GM19099 (cell line): Measurements from ENCODE around the gene RAD51B.

Source experiments
- POLR2A ChIP-seq: IDR thresholded peaks from 3 replicates; pipeline ENCODE4 v1.6.1; 2011; ENCODE audit warnings: low read depth; ENCODE audit not compliant: insufficient read length; ENCODE audit errors: extremely low read depth

The RAD51B gene

DNA sequence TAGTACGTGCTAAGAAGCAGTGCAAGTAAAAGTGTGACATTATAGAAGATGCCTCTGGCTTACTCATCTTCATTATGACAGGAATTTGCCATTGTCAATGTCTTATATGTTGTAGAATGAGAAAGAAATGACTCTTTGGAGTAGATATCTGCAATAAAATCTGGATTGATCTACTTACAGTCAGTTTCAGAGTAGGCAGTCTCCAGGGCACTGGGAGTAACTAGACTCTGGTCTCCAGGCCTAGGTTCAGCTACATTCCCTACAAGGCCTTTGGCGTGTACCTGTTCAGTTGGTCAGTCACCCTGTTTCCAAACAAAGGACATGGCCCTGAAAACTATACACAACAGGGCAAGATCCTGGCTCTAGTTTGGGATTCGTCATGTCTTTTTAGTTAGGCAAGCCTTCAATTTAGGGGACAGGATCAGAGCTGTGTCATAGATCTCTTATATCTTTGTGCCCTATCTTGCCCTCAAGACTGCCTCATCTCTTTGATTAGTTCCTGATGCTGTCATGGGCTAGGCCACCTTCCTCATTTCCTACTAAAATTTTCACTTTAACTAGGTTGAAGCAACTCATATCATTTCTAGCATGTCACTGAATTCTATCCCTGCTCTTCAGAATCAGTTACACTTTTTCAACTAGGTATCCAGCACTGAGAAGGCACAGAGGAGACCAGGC, 410.0 kb downstream of the RAD51B start:
- no peak for TF ChIP-seq POLR2A

DNA sequence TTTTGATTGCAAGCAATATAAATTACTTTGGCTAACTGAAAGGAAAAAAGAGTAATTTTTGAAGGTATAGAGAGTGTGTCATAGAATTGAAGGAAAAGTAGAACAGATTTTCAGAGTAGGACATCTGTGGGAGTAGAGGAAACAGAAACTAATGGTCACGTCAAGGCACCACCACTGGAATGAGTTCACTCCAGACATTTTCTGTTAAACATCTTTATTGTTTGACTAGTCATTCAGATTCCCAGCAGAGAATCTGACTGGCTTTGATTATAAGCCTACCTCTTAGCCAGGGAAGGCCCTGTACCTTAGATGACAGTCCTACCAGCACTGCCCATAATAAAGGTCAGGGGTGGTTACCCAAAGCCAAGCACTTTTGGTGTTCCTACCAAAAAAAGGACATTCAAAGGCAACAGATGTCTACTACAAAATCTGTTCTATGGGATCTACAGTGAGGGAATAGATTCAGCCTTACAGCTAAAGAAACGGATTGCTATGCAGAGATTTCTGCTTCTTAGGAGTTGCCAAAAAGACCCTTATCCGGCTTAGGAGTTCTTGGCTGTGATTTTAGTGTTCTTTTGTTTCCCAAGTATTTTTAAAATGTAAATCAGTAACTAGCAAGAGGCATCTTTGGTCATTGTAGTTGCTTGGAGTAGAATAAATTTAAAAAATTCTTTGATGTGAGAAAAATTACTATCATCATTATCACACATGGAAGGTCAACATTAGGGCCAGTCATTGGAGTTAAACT, 410.8 kb downstream of the RAD51B start:
- TF ChIP-seq POLR2A: no peak

GRCh38 chr14:68230950-68231717, 411.6 kb downstream of the RAD51B start:
- no peak for TF ChIP-seq POLR2A

GRCh38 chr14:68231898-68232297, 412.3 kb downstream of the RAD51B start:
- TF ChIP-seq POLR2A: no peak

- TF ChIP-seq POLR2A: no peak
Observed at GRCh38 chr14:68232300-68233055, 412.9 kb downstream of the RAD51B start.

DNA sequence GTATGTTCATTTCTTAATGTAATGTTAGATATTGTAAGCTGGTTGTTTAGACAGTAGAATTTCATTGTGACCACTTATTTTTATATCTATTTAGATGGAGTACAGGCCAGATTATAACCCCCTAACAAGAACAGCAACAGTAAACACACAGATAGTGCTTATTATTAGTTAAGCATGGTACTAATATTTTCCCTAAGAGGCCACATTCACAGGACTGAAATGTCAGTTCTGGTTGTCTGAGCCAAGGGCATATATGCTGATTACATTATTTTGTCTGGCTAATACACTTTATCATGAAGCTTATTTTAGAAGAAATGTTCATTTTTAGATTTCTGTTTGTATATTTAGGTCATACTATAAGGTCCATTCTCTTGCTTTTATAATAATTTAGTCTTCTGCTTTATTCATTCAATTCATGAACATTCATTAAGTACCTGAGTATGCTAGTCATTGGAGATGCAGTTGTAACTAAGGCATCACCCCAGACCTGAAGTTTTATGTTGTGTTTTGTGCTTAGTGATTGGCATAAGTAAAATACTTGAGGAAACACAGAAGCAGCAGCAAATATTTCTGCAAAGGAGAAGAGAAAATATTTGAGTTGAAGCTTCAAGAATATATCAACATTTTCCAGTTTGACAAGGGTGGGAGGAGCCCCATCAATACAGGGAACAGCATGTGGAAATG, 413.7 kb downstream of the RAD51B start:
- TF ChIP-seq POLR2A: no peak

GRCh38 chr14:68234101-68234905, 414.7 kb downstream of the RAD51B start:
- TF ChIP-seq POLR2A: no peak

GRCh38 chr14:68235011-68235410, 415.4 kb downstream of the RAD51B start:
- no peak for TF ChIP-seq POLR2A

DNA sequence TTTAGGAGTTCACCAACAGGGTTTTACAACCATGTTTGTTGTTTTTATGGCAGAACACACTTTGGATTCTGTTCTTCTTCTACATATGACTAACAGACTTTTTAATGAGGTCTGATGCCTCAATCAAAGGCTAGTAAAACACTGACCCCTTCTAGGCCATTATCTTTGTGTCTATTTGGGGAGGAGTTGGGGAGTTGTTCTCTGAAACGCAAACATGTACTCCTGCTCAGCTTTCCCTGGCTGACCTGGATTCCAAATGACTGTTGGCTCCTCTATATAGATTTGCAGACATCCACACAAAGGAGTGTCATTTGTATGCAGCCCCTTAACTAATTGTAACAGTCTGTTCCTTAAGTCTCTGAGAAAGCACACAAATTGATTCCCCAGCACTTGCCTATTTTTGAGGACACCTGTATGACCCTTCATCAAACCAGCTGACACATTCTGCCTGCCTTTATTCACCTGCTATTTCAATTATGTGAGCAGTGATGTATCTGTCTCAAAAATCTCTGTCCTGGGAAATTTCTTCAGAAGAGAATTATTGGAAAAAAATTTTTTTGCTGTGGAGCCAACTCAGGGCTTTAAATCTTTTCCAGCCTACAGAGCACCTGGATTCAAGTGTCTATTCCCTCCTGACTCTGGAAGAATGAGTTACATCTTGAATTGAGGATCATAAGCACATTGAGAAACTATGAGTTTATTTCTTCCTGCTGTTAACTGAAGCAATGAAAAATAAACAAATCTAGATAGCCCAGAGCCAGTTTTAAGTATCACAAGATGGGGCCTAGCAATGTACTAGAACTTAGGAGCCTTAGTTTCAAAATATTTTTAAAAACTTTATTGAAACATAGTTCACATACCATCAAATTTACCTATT, 417.2 kb downstream of the RAD51B start:
- no peak for TF ChIP-seq POLR2A

GRCh38 chr14:68238551-68238950, 419.0 kb downstream of the RAD51B start:
- no peak for TF ChIP-seq POLR2A

- TF ChIP-seq POLR2A: no peak
Observed at GRCh38 chr14:68238976-68239375, 419.4 kb downstream of the RAD51B start.

DNA sequence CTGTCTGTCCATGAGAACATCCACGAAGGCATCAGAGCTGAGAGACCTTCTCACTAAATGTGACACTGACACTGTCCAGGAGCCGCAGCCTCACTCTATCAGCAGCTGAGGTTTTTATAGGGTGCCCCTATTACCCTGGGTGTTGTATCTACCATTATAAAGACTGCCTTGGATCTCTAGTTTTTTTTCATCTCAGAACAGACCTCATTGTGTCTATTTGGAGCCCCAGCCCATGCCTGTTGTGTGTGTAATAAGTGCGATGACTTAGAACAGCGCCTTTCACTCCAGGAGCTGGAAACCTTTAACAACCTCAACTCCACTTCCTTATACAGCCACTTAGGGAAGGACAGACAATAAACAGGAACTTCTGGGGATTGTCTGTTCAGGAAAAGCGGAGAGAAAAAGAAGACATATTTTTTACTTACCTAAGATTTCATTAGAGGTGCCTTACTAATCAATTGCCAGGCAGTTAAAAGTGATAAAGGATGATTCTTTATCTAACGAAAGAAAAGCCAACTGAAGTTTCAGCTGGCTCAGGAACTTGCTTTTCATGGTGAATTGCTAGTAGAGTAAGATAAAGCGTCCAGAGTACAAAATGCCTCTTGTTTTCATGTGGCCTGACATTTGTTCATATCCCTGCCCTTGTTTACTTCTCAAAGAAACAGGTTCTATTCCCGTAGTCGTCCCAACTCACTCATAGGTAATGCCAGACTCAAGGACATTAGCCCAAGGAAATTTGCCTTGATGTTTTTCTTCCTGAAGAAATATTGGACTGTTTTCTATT, 420.6 kb downstream of the RAD51B start:
- no peak for TF ChIP-seq POLR2A
